ENCODE results near the gene PAOX.

The PAOX gene

GRCh38 chr10:133350283-133350949 is 28.6 kb upstream of the PAOX start:
- no peaks in the 10 kb centered on the region for H3K9me3 ChIP-seq (ENCODE audit: control insufficient read depth, insufficient read depth, low read depth, low read length)
- H3K4me1 ChIP-seq (ENCODE audit: control insufficient read depth, insufficient read depth, low read length) = peaks cover 14% of the 10 kb centered on the region; the same call in 1 of the 2 replicates
- no peak overlapping the region for H3K27ac ChIP-seq (ENCODE audit: low read depth, low read length)
- H3K36me3 ChIP-seq (ENCODE audit: control insufficient read depth, insufficient read depth, low read length) = peaks cover 4% of the 10 kb centered on the region
- no peak overlapping the region for H3K4me3 ChIP-seq (ENCODE audit: low read depth, low read length)
- H3K9ac ChIP-seq (ENCODE audit: low read length) = peak overlapping the region; percentile 6
- no peaks in the 10 kb centered on the region for H3K27me3 ChIP-seq (ENCODE audit: control insufficient read depth, insufficient read depth, low read length)

- H3K4me1 ChIP-seq (ENCODE audit: control insufficient read depth, insufficient read depth, low read length) = peaks cover 14% of the 10 kb centered on the region; the same call in 1 of the 2 replicates
- no peak overlapping the region for H3K4me3 ChIP-seq (ENCODE audit: low read depth, low read length)
- peaks cover 5% of the 10 kb centered on the region for H3K36me3 ChIP-seq (ENCODE audit: control insufficient read depth, insufficient read depth, low read length)
- no peak overlapping the region for H3K27ac ChIP-seq (ENCODE audit: low read depth, low read length)
- peak overlapping the region; percentile 6 for H3K9ac ChIP-seq (ENCODE audit: low read length)
- H3K27me3 ChIP-seq (ENCODE audit: control insufficient read depth, insufficient read depth, low read length) = no peaks in the 10 kb centered on the region
- no peaks in the 10 kb centered on the region for H3K9me3 ChIP-seq (ENCODE audit: control insufficient read depth, insufficient read depth, low read depth, low read length)
Observed at GRCh38 chr10:133350950-133351329, 28.1 kb upstream of the PAOX start.

GRCh38 chr10:133351408-133352318 is 27.4 kb upstream of the PAOX start:
- Histone ChIP-seq H3K36me3 (ENCODE audit: control insufficient read depth, insufficient read depth, low read length) (peaks cover 10% of the 10 kb centered on the region), H3K4me3 (ENCODE audit: low read depth, low read length) (no peak overlapping the region), H3K27ac (ENCODE audit: low read depth, low read length) (no peak overlapping the region), H3K9ac (ENCODE audit: low read length) (no peak overlapping the region), H3K4me1 (ENCODE audit: control insufficient read depth, insufficient read depth, low read length) (peaks cover 13% of the 10 kb centered on the region), H3K9me3 (ENCODE audit: control insufficient read depth, insufficient read depth, low read depth, low read length) (no peaks in the 10 kb centered on the region), H3K27me3 (ENCODE audit: control insufficient read depth, insufficient read depth, low read length) (no peaks in the 10 kb centered on the region)

- Histone ChIP-seq H3K27ac (ENCODE audit: low read depth, low read length) (no peak overlapping the region), H3K4me3 (ENCODE audit: low read depth, low read length) (no peak overlapping the region), H3K4me1 (ENCODE audit: control insufficient read depth, insufficient read depth, low read length) (peaks cover 10% of the 10 kb centered on the region), H3K9me3 (ENCODE audit: control insufficient read depth, insufficient read depth, low read depth, low read length) (no peaks in the 10 kb centered on the region), H3K27me3 (ENCODE audit: control insufficient read depth, insufficient read depth, low read length) (no peaks in the 10 kb centered on the region), H3K9ac (ENCODE audit: low read length) (no peak overlapping the region), H3K36me3 (ENCODE audit: control insufficient read depth, insufficient read depth, low read length) (peaks cover 10% of the 10 kb centered on the region)
Observed at GRCh38 chr10:133353202-133353959, 25.7 kb upstream of the PAOX start.

DNA sequence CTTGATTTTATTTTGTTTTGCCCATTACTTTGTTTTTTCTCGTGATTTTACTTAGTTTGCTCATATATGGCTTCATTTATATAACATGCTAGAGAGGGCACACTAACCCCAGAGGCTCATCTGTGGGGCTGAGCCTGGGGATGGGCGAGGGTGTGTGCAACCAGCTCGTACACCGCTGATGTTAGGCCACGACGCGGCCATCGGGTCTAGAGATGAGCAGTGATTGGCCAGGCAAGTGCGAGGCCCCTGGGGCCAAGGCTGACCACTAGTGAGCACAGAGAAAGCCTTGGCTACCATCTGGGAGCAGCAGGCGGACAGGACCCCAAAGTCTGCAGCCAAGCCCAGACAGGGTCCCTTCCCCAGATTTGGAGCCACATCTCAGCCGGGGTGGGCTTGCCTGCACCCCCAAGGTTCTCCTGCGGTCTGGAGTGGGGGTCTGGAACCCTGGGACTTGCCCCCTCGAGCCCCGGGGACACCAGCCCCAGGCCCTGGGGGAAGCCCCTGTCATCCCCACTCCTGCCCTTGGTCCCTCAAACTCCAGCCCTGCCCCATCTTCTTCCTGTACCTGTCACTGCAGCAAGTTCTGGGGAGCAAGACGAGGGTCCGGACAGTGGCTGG is 25.0 kb upstream of the PAOX start:
- Histone ChIP-seq H3K4me3 (ENCODE audit: low read depth, low read length) (no peak overlapping the region), H3K27me3 (ENCODE audit: control insufficient read depth, insufficient read depth, low read length) (no peaks in the 10 kb centered on the region; the same call in 1 of the 2 replicates), H3K36me3 (ENCODE audit: control insufficient read depth, insufficient read depth, low read length) (peaks cover 10% of the 10 kb centered on the region), H3K4me1 (ENCODE audit: control insufficient read depth, insufficient read depth, low read length) (peaks cover 10% of the 10 kb centered on the region), H3K9me3 (ENCODE audit: control insufficient read depth, insufficient read depth, low read depth, low read length) (no peaks in the 10 kb centered on the region), H3K27ac (ENCODE audit: low read depth, low read length) (no peak overlapping the region), H3K9ac (ENCODE audit: low read length) (no peak overlapping the region)

GRCh38 chr10:133354672-133355240 is 24.3 kb upstream of the PAOX start:
- Histone ChIP-seq H3K4me1 (ENCODE audit: control insufficient read depth, insufficient read depth, low read length) (peaks cover 10% of the 10 kb centered on the region), H3K4me3 (ENCODE audit: low read depth, low read length) (no peak overlapping the region), H3K36me3 (ENCODE audit: control insufficient read depth, insufficient read depth, low read length) (peaks cover 10% of the 10 kb centered on the region), H3K27me3 (ENCODE audit: control insufficient read depth, insufficient read depth, low read length) (peaks cover 4% of the 10 kb centered on the region), H3K9ac (ENCODE audit: low read length) (no peak overlapping the region), H3K27ac (ENCODE audit: low read depth, low read length) (no peak overlapping the region), H3K9me3 (ENCODE audit: control insufficient read depth, insufficient read depth, low read depth, low read length) (no peaks in the 10 kb centered on the region)

- no peak overlapping the region for H3K27ac ChIP-seq (ENCODE audit: low read depth, low read length)
- H3K27me3 ChIP-seq (ENCODE audit: control insufficient read depth, insufficient read depth, low read length) = peaks cover 9% of the 10 kb centered on the region
- no peak overlapping the region for H3K4me3 ChIP-seq (ENCODE audit: low read depth, low read length)
- H3K4me1 ChIP-seq (ENCODE audit: control insufficient read depth, insufficient read depth, low read length) = peaks cover 10% of the 10 kb centered on the region
- H3K9ac ChIP-seq (ENCODE audit: low read length) = no peak overlapping the region
- no peaks in the 10 kb centered on the region for H3K9me3 ChIP-seq (ENCODE audit: control insufficient read depth, insufficient read depth, low read depth, low read length)
- H3K36me3 ChIP-seq (ENCODE audit: control insufficient read depth, insufficient read depth, low read length) = peaks cover 10% of the 10 kb centered on the region
Observed at GRCh38 chr10:133355266-133355665, 23.8 kb upstream of the PAOX start.

DNA sequence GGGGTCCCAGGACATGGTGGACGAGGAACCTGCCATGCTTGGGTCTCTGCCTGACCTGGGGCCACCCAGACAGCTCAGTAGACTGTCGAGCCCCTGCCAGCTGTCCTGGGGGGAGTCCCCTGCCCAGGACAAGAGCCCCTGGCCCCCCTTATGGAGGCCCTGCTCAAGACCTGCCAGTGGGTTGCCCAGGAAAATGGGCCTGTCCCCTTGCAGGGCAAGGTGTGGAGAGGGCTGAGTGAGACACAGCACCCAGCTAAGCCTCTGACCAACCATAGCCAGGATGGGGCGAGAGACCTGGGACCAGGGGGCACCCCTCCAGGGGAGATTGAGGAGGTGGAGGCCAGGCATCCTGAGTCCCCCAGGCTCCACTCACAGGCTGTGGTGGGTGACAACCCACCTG is 23.1 kb upstream of the PAOX start:
- H3K36me3 ChIP-seq (ENCODE audit: control insufficient read depth, insufficient read depth, low read length) = peaks cover 10% of the 10 kb centered on the region
- peaks cover 15% of the 10 kb centered on the region for H3K27me3 ChIP-seq (ENCODE audit: control insufficient read depth, insufficient read depth, low read length)
- H3K27ac ChIP-seq (ENCODE audit: low read depth, low read length) = no peak overlapping the region
- H3K4me3 ChIP-seq (ENCODE audit: low read depth, low read length) = no peak overlapping the region
- no peak overlapping the region for H3K9ac ChIP-seq (ENCODE audit: low read length)
- H3K9me3 ChIP-seq (ENCODE audit: control insufficient read depth, insufficient read depth, low read depth, low read length) = no peaks in the 10 kb centered on the region
- H3K4me1 ChIP-seq (ENCODE audit: control insufficient read depth, insufficient read depth, low read length) = peaks cover 6% of the 10 kb centered on the region

DNA sequence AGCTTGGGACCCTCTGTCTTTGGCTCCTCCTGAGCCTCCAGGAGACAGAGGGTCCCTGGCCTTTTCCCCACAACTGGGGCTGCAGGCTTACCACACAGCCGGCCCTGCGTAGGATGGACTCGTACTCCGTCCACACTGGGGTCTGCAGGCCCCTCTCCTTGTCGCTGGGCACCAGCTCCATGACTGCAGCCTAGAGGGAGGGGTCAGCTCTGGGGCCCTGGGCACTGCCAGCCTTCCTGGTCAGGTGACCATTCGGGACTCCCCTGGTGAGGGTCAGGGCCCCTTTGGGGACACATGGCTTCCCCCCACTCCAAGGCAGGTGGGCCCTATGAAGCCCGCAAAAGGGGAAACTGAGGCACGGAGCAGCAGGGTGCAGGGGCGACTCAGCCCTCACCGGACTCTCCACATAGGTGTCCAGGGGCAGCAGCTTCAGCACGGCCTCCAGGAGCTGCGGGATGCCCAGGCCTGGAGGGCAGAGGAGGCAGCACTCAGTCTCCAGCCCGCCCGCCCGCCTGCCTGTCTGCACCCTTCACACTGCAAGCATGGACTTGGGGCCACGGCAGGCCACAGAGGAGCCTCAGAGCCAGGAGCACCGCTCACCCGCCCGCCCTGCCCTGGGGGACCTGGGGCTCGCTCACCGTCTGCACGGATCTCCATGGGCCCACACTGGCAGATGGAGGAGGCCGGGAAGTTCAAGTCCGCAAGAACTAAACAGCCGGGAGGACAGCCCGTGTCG is 22.3 kb upstream of the PAOX start:
- peaks cover 12% of the 10 kb centered on the region for H3K36me3 ChIP-seq (ENCODE audit: control insufficient read depth, insufficient read depth, low read length)
- H3K4me3 ChIP-seq (ENCODE audit: low read depth, low read length) = peak overlapping the region; percentile 95
- peaks cover 4% of the 10 kb centered on the region for H3K4me1 ChIP-seq (ENCODE audit: control insufficient read depth, insufficient read depth, low read length)
- H3K9me3 ChIP-seq (ENCODE audit: control insufficient read depth, insufficient read depth, low read depth, low read length) = no peaks in the 10 kb centered on the region
- no peak overlapping the region for H3K27ac ChIP-seq (ENCODE audit: low read depth, low read length)
- H3K9ac ChIP-seq (ENCODE audit: low read length) = peak overlapping the region; percentile 90
- peaks cover 15% of the 10 kb centered on the region for H3K27me3 ChIP-seq (ENCODE audit: control insufficient read depth, insufficient read depth, low read length)

All from HUES6 (cell line).